ENCODE measurements around the gene WDR74.

GRCh38 chr11:62879235-62879978 is 40.0 kb upstream of the WDR74 start:
- TF ChIP-seq EP300 (IDR thresholded peaks at IDR 0.05) (no peak), CTCF (IDR thresholded peaks at IDR 0.05) (no peak), POLR2A (IDR thresholded peaks at IDR 0.05) (no peak)

Data from ovary (tissue), 3 donors.